BLaER1 treated with 17β-estradiol and CSF1 and Interleukin-3, amounts not matched to agents 10 nM and 100 nM (cell line): Measurements from ENCODE around the gene ZMYND8.
A peak's percentile ranks its signal among the peaks of the same experiment; 100 is the strongest.

Experiments used
- H3K27ac ChIP-seq, 11 experiments: shearing (Covaris generic); formaldehyde crosslinking; 2 replicates each; pipeline ENCODE4 v1.8.1; 2022
- H3K27me3 ChIP-seq, 11 experiments: shearing (Covaris generic); formaldehyde crosslinking; 2 replicates each; pipeline ENCODE4 v1.8.1; 2022
- H3K36me3 ChIP-seq, 11 experiments: shearing (Covaris generic); formaldehyde crosslinking; 2 replicates each; pipeline ENCODE4 v1.8.1; 2022
- H3K4me1 ChIP-seq, 10 experiments: shearing (Covaris generic); formaldehyde crosslinking; 2 replicates each; pipeline ENCODE4 v1.8.1; 2022
- H3K4me2 ChIP-seq, 11 experiments: shearing (Covaris generic); formaldehyde crosslinking; 2 replicates each; pipeline ENCODE4 v1.8.1; 2022
- H3K4me3 ChIP-seq, 10 experiments: shearing (Covaris generic); formaldehyde crosslinking; 2 replicates each; pipeline ENCODE4 v1.8.1; 2022
- H3K9ac ChIP-seq, 11 experiments: shearing (Covaris generic); formaldehyde crosslinking; 2 replicates each; pipeline ENCODE4 v1.8.1; 2022
- H3K9me3 ChIP-seq, 11 experiments: shearing (Covaris generic); formaldehyde crosslinking; replicated peaks in 1 of 11; 2 replicates each; pipeline ENCODE4 v1.8.1; 2022
- H4K20me1 ChIP-seq, 11 experiments: shearing (Covaris generic); formaldehyde crosslinking; 2 replicates each; pipeline ENCODE4 v1.8.1; 2022
- Cebpa-rat ChIP-seq, 11 experiments: shearing (Covaris generic); IDR thresholded peaks; 2 replicates each; pipeline ENCODE4 v1.8.1; 2022

Gene ZMYND8

GRCh38 chr20:47353239-47353691, 3.2 kb downstream of the ZMYND8 start:
- H3K9me3 ChIP-seq, result no peaks in the 10 kb centered on the region
- H3K27ac ChIP-seq, result peak overlapping the region; percentile 91 to 100 (median 98)
- H3K27me3 ChIP-seq, result no peaks in the 10 kb centered on the region
- peaks cover 74 to 84% (median 78%) of the 10 kb centered on the region in 10 experiments for H3K4me1 ChIP-seq
- peak overlapping the region; percentile 52 to 75 (median 66) for H3K4me3 ChIP-seq
- peaks cover 0 to 24% (median 16%) of the 10 kb centered on the region in 11 experiments; a peak in 13 of 22 replicates for H3K36me3 ChIP-seq
- peaks cover 3 to 32% (median 17%) of the 10 kb centered on the region in 11 experiments; a peak in 14 of 22 replicates for H4K20me1 ChIP-seq
- H3K4me2 ChIP-seq, result peak overlapping the region; percentile 90 to 100 (median 97)
- H3K9ac ChIP-seq, result peak overlapping the region; percentile 87 to 96 (median 91)
- no peak for TF ChIP-seq Cebpa-rat (IDR thresholded peaks at IDR 0.05)

DNA sequence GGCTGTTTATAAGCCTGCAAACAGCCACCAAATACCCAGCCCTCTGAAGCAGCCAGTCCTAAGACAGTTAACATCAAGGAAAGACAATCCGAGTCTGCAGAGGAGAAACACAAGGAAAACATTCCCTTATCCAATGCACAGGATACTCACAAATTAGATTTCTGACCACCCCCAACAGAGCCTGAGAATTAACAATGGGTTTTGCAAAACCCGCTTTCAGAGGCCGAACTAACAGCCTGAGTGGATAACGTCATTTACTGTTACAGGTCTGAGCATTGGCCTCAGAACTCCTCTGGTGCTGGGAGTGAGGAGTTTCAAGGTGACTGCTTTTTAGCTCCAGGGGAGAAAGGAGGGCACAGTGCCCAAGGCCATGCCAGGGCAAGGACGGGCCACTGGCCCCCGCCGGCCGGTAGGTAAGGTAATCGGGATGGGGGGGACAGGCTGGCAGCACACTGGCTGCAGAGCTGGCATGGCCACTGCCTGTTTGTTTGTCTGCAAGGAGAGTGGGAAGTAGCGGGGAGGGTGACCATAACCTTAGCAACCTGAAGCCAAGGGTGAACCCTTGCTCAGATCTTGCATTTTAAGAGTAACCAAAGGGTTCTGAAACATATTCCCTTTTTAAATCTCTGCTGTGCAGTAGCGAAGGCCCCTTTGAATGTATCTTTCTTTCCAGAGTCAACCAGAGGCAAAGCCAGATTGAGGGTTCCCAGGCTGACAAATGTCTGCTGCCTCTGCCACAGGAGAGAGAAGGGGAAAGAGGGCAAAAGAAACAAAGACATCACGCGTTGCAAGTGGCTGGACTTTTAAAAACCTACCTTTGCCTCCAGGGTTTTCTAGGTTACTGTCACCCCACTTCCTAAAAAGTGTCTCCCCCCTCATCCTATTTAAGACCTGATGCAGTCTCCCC, 3.9 kb downstream of the ZMYND8 start:
- Histone ChIP-seq H3K4me3 (peak overlapping the region; percentile 52 to 75 (median 66)), H3K27ac (peak overlapping the region; percentile 91 to 100 (median 98)), H3K9ac (peak overlapping the region; percentile 87 to 96 (median 91)), H3K9me3 (no peaks in the 10 kb centered on the region), H3K4me2 (peak overlapping the region; percentile 90 to 100 (median 97)), H3K4me1 (peaks cover 74 to 84% (median 78%) of the 10 kb centered on the region in 10 experiments), H3K27me3 (no peaks in the 10 kb centered on the region), H4K20me1 (peaks cover 3 to 39% (median 24%) of the 10 kb centered on the region in 11 experiments; a peak in 14 of 22 replicates), H3K36me3 (peaks cover 6 to 31% (median 23%) of the 10 kb centered on the region in 11 experiments; a peak in 18 of 22 replicates)
- no peak for TF ChIP-seq Cebpa-rat (IDR thresholded peaks at IDR 0.05)

GRCh38 chr20:47351643-47352331, 4.7 kb downstream of the ZMYND8 start:
- H3K36me3 ChIP-seq, result peaks cover 14 to 39% (median 31%) of the 10 kb centered on the region in 11 experiments
- H4K20me1 ChIP-seq, result peaks cover 3 to 47% (median 32%) of the 10 kb centered on the region in 11 experiments; a peak in 15 of 22 replicates
- H3K27me3 ChIP-seq, result no peaks in the 10 kb centered on the region
- no peak for TF ChIP-seq Cebpa-rat (IDR thresholded peaks at IDR 0.05)
- H3K4me2 ChIP-seq, result peak overlapping the region; percentile 90 to 100 (median 97)
- no peaks in the 10 kb centered on the region for H3K9me3 ChIP-seq
- peak overlapping the region; percentile 52 to 75 (median 66) for H3K4me3 ChIP-seq
- H3K27ac ChIP-seq, result peak overlapping the region; percentile 91 to 100 (median 98); a peak in 21 of 22 replicates
- H3K9ac ChIP-seq, result peak overlapping the region; percentile 87 to 96 (median 91)
- peaks cover 74 to 84% (median 78%) of the 10 kb centered on the region in 10 experiments for H3K4me1 ChIP-seq

DNA sequence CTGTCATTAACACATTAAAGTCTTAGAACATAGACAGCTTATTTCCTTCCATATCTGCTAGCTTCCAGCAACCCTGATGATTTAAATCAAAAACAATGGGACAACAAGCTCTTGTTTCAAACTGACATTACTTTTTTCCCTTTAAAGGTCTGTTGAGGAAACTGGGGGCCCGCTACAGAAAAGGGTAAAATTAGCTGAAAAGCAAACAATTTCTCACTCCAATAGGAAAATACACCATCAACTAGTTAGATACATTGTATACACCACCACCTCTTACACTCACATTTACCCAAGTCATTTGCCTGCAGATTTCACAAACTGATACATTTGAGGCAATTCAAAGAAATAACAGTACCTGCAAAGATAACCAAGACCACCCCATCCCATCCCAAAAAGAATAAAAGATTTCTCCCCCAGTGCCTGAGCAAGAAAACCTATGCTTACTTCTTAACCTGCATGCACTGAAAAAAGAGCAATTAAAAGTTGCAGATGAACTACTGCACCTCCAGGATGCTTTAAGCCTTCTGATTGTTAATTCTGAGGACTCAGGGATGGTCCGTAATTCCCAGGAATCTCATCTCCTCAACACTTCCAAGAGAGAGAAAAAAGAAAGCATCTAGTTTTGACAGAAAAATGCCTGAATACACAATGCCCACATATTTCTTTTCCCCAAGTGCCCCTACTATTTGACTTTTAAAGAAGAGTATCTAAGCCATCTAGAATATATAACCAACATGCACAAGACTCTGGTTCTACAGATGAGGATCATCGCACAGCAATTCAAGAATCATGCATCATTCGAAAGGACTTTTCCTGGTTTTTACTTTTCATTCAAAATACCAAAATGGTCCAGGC, 5.6 kb downstream of the ZMYND8 start:
- H3K36me3 ChIP-seq, result peaks cover 23 to 47% (median 39%) of the 10 kb centered on the region in 11 experiments
- TF ChIP-seq Cebpa-rat (IDR thresholded peaks at IDR 0.05), result no peak
- no peaks in the 10 kb centered on the region for H3K9me3 ChIP-seq
- peak overlapping the region; percentile 52 to 75 (median 66); a peak in 19 of 20 replicates for H3K4me3 ChIP-seq
- H3K4me2 ChIP-seq, result peak overlapping the region; percentile 90 to 100 (median 97)
- H3K4me1 ChIP-seq, result peaks cover 81 to 89% (median 84%) of the 10 kb centered on the region in 10 experiments
- no peaks in the 10 kb centered on the region for H3K27me3 ChIP-seq
- H4K20me1 ChIP-seq, result peaks cover 7 to 56% (median 40%) of the 10 kb centered on the region in 11 experiments; a peak in 15 of 22 replicates
- H3K9ac ChIP-seq, result peak overlapping the region; percentile 69 to 96 (median 91); a peak in 21 of 22 replicates
- peak overlapping the region; percentile 91 to 100 (median 98); a peak in 21 of 22 replicates for H3K27ac ChIP-seq

GRCh38 chr20:47350181-47350550, 6.3 kb downstream of the ZMYND8 start:
- H3K9ac ChIP-seq, result peak overlapping the region; percentile 69 to 96 (median 91); a peak in 21 of 22 replicates
- H3K4me2 ChIP-seq, result peak overlapping the region; percentile 90 to 100 (median 97)
- no peak for TF ChIP-seq Cebpa-rat (IDR thresholded peaks at IDR 0.05)
- peaks cover 81 to 91% (median 84%) of the 10 kb centered on the region in 10 experiments for H3K4me1 ChIP-seq
- H3K36me3 ChIP-seq, result peaks cover 29 to 54% (median 46%) of the 10 kb centered on the region in 11 experiments
- peaks cover 8 to 59% (median 42%) of the 10 kb centered on the region in 11 experiments; a peak in 16 of 22 replicates for H4K20me1 ChIP-seq
- H3K27me3 ChIP-seq, result no peaks in the 10 kb centered on the region
- peak overlapping the region; percentile 60 to 100 (median 98); a peak in 21 of 22 replicates for H3K27ac ChIP-seq
- H3K9me3 ChIP-seq, result no peaks in the 10 kb centered on the region
- peak overlapping the region; percentile 52 to 75 (median 66); a peak in 16 of 20 replicates for H3K4me3 ChIP-seq

- H3K4me3 ChIP-seq, result peak overlapping the region; percentile 38 to 69 (median 65); a peak in 14 of 20 replicates
- H3K4me1 ChIP-seq, result peaks cover 81 to 93% (median 85%) of the 10 kb centered on the region in 10 experiments
- peak overlapping the region; percentile 8 to 100 (median 96); a peak in 17 of 22 replicates for H3K27ac ChIP-seq
- H3K9ac ChIP-seq, result peak overlapping the region; percentile 1 to 96 (median 90); a peak in 16 of 22 replicates
- TF ChIP-seq Cebpa-rat (IDR thresholded peaks at IDR 0.05), result no peak
- no peaks in the 10 kb centered on the region for H3K9me3 ChIP-seq
- H3K27me3 ChIP-seq, result no peaks in the 10 kb centered on the region
- H3K4me2 ChIP-seq, result peak overlapping the region; percentile 90 to 100 (median 97)
- peaks cover 8 to 65% (median 48%) of the 10 kb centered on the region in 11 experiments; a peak in 16 of 22 replicates for H4K20me1 ChIP-seq
- H3K36me3 ChIP-seq, result peaks cover 35 to 60% (median 52%) of the 10 kb centered on the region in 11 experiments
Observed at GRCh38 chr20:47349365-47350180, 6.9 kb downstream of the ZMYND8 start.

DNA sequence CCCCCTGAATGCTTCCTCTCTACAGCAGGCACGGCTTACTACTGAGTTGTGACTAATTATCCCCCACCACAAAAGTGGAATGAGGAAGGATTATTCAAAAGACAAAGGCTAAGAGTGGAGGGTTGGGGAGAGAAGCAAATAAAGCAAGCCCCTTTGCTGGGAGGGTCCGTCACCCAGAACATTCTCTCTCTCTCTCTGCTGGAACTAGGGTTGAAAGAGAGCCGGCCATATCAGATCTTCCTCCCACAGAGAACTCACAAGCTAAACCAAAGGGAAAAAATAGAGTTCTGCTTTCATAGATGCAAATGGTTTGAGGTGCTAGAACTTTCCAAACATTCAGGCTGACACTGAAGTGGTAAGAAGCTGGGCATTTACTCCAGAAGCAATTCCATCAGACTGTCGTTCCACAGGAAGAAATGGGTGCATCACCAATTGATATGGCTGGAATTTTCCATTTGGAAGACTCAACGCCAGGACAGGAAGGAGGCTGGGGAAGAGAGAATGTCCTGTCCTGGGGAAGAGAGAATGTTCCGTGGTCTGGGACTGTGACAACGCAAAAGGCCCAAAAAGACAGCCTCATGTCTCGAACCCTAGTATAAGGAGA, 7.9 kb downstream of the ZMYND8 start:
- H3K36me3 ChIP-seq, result peaks cover 44 to 69% (median 61%) of the 10 kb centered on the region in 11 experiments
- H3K4me3 ChIP-seq, result peak overlapping the region in 2 of 10 experiments; percentile 28 to 35; a peak in 3 of 20 replicates
- peaks cover 13 to 74% (median 57%) of the 10 kb centered on the region in 11 experiments; a peak in 17 of 22 replicates for H4K20me1 ChIP-seq

More for the DNA sequence above, 7.9 kb downstream of the ZMYND8 start:
- Histone ChIP-seq H3K9ac (peak overlapping the region in 9 of 11 experiments; percentile 1 to 49 (median 24); a peak in 12 of 22 replicates), H3K4me2 (peak overlapping the region; percentile 90 to 100 (median 97)), H3K27me3 (no peaks in the 10 kb centered on the region), H3K4me1 (peaks cover 73 to 93% (median 78%) of the 10 kb centered on the region in 10 experiments), H3K9me3 (no peaks in the 10 kb centered on the region), H3K27ac (peak overlapping the region; percentile 43 to 100 (median 96); a peak in 21 of 22 replicates)
- TF ChIP-seq Cebpa-rat (IDR thresholded peaks at IDR 0.05), result no peak
